Measurements from ENCODE around the gene MYL3. TPM values are rescaled to one million over a fixed set of nuclear protein-coding genes. Genes with fewer than 3 reads are reported as not detected.

MYL3 gene
- total RNA-seq, 1 experiment from 2014 or later: not detected

GRCh38 chr3:46858456-46858855 is 4.8 kb downstream of the MYL3 start:
- Histone ChIP-seq H3K79me2 (ENCODE audit: low read length) (no peaks in the 10 kb centered on the region), H4K20me1 (ENCODE audit: low read length) (no peaks in the 10 kb centered on the region), H3K36me3 (ENCODE audit: low read depth, low read length) (no peaks in the 10 kb centered on the region), H3K9me2 (replicated peaks; ENCODE audit: low read length) (no peaks in the 10 kb centered on the region), H3K4me2 (ENCODE audit: low read length) (no peak overlapping the region), H3F3A (ENCODE audit: low read length, unreplicated experiment) (no peaks in the 10 kb centered on the region), H3K9ac (ENCODE audit: low read length) (no peak overlapping the region), H2AFZ (ENCODE audit: low read length) (no peak overlapping the region), H3K4me1 (ENCODE audit: insufficient read depth, low read length) (no peaks in the 10 kb centered on the region), H3K27ac (ENCODE audit: low read length) (no peak overlapping the region), H3K4me3 (ENCODE audit: low read length) (no peak overlapping the region), H3K27me3 (ENCODE audit: low read length) (no peaks in the 10 kb centered on the region; the same call in 1 of the 2 replicates), H3K9me3 (ENCODE audit: low read length) (no peaks in the 10 kb centered on the region)
- no peak for DNase-seq
- TF ChIP-seq EZH2 (IDR thresholded peaks at IDR 0.05; ENCODE audit: low read length, unreplicated experiment): no peak
- TF ChIP-seq EZH2phosphoT487 (IDR thresholded peaks at IDR 0.05; ENCODE audit: borderline replicate concordance, low read length): no peak
- no peak for TF ChIP-seq CTCF (conservative IDR thresholded peaks at IDR 0.05; ENCODE audit: low read depth, low read length)
- no TSS peak for BruUV-seq (replicated peaks)
- ChIA-PET CTCF (interaction anchor here (0.5 kb wide), 1 partner anchor 182 kb away, joined by 3 read pairs; no protein-coding TSS in a partner anchor), POLR2A (ENCODE audit: unreplicated experiment) (no interaction called here)
- intact Hi-C loops (cut with micrococcal nuclease): no loop called here
- no peak for ATAC-seq

GRCh38 chr3:46857485-46858341 is 5.5 kb downstream of the MYL3 start:
- no peaks in the 10 kb centered on the region for H3K36me3 ChIP-seq (ENCODE audit: low read depth, low read length)
- H3K79me2 ChIP-seq (ENCODE audit: low read length): no peaks in the 10 kb centered on the region
- H3K4me1 ChIP-seq (ENCODE audit: insufficient read depth, low read length): no peaks in the 10 kb centered on the region
- no peaks in the 10 kb centered on the region for H4K20me1 ChIP-seq (ENCODE audit: low read length)
- no peaks in the 10 kb centered on the region for H3K9me2 ChIP-seq (replicated peaks; ENCODE audit: low read length)
- H3K4me2 ChIP-seq (ENCODE audit: low read length): no peak overlapping the region
- no peak overlapping the region for H3K9ac ChIP-seq (ENCODE audit: low read length)
- no peaks in the 10 kb centered on the region for H3F3A ChIP-seq (ENCODE audit: low read length, unreplicated experiment)
- intact Hi-C loops (cut with micrococcal nuclease): no loop called here
- H3K4me3 ChIP-seq (ENCODE audit: low read length): no peak overlapping the region
- no peak for DNase-seq
- ChIA-PET POLR2A (ENCODE audit: unreplicated experiment) (no interaction called here), CTCF (no interaction called here)
- no peak overlapping the region for H2AFZ ChIP-seq (ENCODE audit: low read length)
- BruUV-seq (replicated peaks): no TSS peak
- H3K27ac ChIP-seq (ENCODE audit: low read length): no peak overlapping the region
- H3K27me3 ChIP-seq (ENCODE audit: low read length): no peaks in the 10 kb centered on the region; the same call in 1 of the 2 replicates
- no peaks in the 10 kb centered on the region for H3K9me3 ChIP-seq (ENCODE audit: low read length)
- ATAC-seq: no peak
- no peak for TF ChIP-seq EZH2phosphoT487 (IDR thresholded peaks at IDR 0.05; ENCODE audit: borderline replicate concordance, low read length)
- TF ChIP-seq EZH2 (IDR thresholded peaks at IDR 0.05; ENCODE audit: low read length, unreplicated experiment): no peak

GRCh38 chr3:46856576-46857471 is 6.4 kb downstream of the MYL3 start:
- H3K4me3 ChIP-seq (ENCODE audit: low read length): no peak overlapping the region
- no peaks in the 10 kb centered on the region for H3K9me2 ChIP-seq (replicated peaks; ENCODE audit: low read length)
- H3F3A ChIP-seq (ENCODE audit: low read length, unreplicated experiment): no peaks in the 10 kb centered on the region
- TF ChIP-seq CTCF (conservative IDR thresholded peaks at IDR 0.05; ENCODE audit: low read depth, low read length) (no peak), EZH2 (IDR thresholded peaks at IDR 0.05; ENCODE audit: low read length, unreplicated experiment) (no peak), EZH2phosphoT487 (IDR thresholded peaks at IDR 0.05; ENCODE audit: borderline replicate concordance, low read length) (no peak)
- intact Hi-C loops (cut with micrococcal nuclease): no loop called here
- no peaks in the 10 kb centered on the region for H3K9me3 ChIP-seq (ENCODE audit: low read length)
- BruUV-seq (replicated peaks): no TSS peak
- no peaks in the 10 kb centered on the region for H3K79me2 ChIP-seq (ENCODE audit: low read length)
- H3K36me3 ChIP-seq (ENCODE audit: low read depth, low read length): no peaks in the 10 kb centered on the region
- CTCF ChIA-PET: no interaction called here
- H3K27ac ChIP-seq (ENCODE audit: low read length): no peak overlapping the region
- no peaks in the 10 kb centered on the region for H3K4me1 ChIP-seq (ENCODE audit: insufficient read depth, low read length)
- H3K27me3 ChIP-seq (ENCODE audit: low read length): no peaks in the 10 kb centered on the region; the same call in 1 of the 2 replicates
- ATAC-seq: no peak
- H2AFZ ChIP-seq (ENCODE audit: low read length): no peak overlapping the region
- POLR2A ChIA-PET (ENCODE audit: unreplicated experiment): no interaction called here
- no peaks in the 10 kb centered on the region for H4K20me1 ChIP-seq (ENCODE audit: low read length)
- no peak for DNase-seq
- H3K9ac ChIP-seq (ENCODE audit: low read length): no peak overlapping the region
- no peak overlapping the region for H3K4me2 ChIP-seq (ENCODE audit: low read length)
